Measurements from ENCODE around the gene PHKG2. TPM values are rescaled to one million over a fixed set of nuclear protein-coding genes. Genes with fewer than 3 reads are reported as not detected.
"Not testable (repeated sequence)": the region's sequence is repeated elsewhere in the genome, so short reads cannot be mapped to it uniquely, and the experiment has no call there.

The PHKG2 gene, protein sequence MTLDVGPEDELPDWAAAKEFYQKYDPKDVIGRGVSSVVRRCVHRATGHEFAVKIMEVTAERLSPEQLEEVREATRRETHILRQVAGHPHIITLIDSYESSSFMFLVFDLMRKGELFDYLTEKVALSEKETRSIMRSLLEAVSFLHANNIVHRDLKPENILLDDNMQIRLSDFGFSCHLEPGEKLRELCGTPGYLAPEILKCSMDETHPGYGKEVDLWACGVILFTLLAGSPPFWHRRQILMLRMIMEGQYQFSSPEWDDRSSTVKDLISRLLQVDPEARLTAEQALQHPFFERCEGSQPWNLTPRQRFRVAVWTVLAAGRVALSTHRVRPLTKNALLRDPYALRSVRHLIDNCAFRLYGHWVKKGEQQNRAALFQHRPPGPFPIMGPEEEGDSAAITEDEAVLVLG
- 10 to 100 TPM; 11.8 to 22.0 (median 15.2) TPM for polyA plus RNA-seq

DNA sequence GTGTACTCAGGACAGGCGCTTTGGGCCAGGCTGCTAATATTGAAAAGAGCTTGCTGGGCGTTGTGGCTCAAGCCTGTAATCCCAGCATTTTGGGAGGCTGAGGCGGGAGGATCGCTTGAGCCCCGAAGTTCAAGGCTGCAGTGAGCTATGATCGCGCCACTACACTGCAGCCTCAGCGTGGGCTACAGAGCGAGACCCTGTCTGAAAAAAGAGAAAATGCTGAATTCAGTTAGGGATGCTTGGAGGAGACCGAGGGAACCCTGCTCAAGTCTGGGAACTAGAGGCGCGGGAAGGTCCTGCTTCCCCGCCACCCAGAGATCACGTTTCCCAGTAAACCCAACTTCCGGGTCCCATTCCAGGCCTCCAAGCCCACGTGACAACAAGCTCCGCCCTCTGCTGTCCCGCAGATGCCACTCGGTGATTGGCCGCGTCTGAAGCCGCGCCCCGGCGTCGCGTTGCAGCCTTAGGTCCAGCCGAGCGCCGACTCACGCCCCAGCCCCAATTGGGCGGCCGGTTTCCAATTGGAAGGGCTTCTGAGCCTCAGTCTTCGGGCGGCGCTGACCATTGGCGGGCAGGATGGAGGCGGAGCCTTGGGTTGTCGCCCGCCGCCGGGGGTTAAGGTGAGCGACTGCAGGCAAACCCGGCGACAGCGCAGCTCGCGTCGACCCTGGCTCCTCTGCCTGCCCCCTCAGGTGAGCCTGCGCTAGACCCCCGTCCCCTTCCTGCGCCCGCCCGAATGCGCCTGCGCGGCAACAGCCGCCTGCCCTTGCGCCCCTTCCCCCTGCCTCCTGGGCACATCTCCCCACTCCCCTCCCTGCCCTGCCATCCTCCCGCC, at the start of gene PHKG2:
Gene PHKG2, plus strand, starts transcription at position 627 of the 835 bp plus-strand sequence. CDS start 396 bp downstream, outside the sequence.
- WGBS, 3 donors, result 2% methylated on average over 45 to 60 of the region's 60 CpGs
- H3K27ac ChIP-seq (ENCODE audit: low read depth, low read length), result no peak within 1 kb of the TSS

- H3K27ac ChIP-seq (ENCODE audit: low read depth, low read length), result peak within 1 kb of the TSS; percentile 97
- 0 to 1% (median 1%) methylated on average over 54 to 57 of the region's 57 CpGs for WGBS, 3 donors
Measured at GRCh38 chr16:30698816-30699614, 49.2 kb upstream of the PHKG2 start, which contains the start of gene SRCAP. TSS of gene SRCAP (plus strand) at chr16:30699171. CDS start at chr16:30700825, 1,654 bp downstream.

DNA sequence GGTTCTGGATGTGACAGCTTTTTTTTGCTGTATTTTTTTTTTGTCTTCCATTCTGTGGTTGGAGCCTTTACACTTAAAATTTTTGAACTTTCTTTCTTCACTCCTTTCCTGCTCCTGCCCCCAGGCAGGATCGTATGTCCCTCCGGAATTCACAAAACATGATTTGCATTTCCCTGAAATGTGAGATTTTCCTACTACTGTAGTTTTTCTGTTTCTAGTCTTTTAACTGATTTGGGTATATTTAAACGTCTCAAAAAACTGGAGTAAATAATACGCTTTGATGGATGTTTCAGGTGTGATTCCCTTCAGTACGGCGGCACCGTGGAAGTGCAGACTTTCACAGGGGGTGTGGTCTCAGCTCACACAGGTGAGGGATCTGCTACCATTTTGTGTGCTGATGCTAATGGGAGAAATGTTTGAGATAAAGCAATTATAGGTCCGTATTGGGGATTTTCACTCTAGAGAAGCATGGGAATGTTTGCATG, 48.6 kb upstream of the PHKG2 start:
- 19 to 47% (median 47%) methylated on average over 8 of the region's 8 CpGs for WGBS, 3 donors
- H3K27ac ChIP-seq (ENCODE audit: low read depth, low read length), result peak overlapping the region; percentile 39

- WGBS, 3 donors, result 44 to 62% (median 60%) methylated on average over 9 of the region's 9 CpGs
- no peak overlapping the region for H3K27ac ChIP-seq (ENCODE audit: low read depth, low read length)
Measured at GRCh38 chr16:30700491-30700890, 47.7 kb upstream of the PHKG2 start.

DNA sequence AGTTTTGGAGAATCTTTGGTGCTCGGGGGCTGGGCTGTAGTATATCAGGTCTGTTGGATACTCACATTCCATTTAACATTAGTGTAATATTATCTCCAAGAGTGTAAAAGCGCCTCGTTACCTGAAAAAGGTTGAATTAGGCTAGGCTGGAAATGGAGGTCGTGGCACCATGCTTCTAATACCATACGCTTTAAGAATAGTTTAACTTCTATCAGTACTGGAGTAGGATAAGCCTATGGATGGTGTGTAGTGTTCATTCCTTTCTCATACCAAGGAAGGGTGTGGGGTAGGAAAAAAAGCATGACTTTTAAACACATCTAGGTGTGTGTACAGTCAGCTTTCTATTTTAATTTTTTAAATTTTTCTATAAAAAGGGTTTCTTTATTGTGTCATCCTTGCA, 47.3 kb upstream of the PHKG2 start:
- 86 to 88% (median 87%) methylated on average over 5 of the region's 5 CpGs for whole genome bisulfite sequencing, 3 donors
- no peak overlapping the region for H3K27ac ChIP-seq (ENCODE audit: low read depth, low read length)

GRCh38 chr16:30703071-30703470, 45.2 kb upstream of the PHKG2 start:
- 93 to 95% (median 93%) methylated on average over 12 of the region's 12 CpGs for WGBS, 3 donors

GRCh38 chr16:30703971-30704370, 44.3 kb upstream of the PHKG2 start:
- no peak overlapping the region for H3K27ac ChIP-seq (ENCODE audit: low read depth, low read length)
- WGBS, 3 donors, result 92 to 95% (median 95%) methylated on average over 10 of the region's 10 CpGs

More at GRCh38 chr16:30703071-30703470, 45.2 kb upstream of the PHKG2 start:
- H3K27ac ChIP-seq (ENCODE audit: low read depth, low read length), result not testable (repeated sequence)

DNA sequence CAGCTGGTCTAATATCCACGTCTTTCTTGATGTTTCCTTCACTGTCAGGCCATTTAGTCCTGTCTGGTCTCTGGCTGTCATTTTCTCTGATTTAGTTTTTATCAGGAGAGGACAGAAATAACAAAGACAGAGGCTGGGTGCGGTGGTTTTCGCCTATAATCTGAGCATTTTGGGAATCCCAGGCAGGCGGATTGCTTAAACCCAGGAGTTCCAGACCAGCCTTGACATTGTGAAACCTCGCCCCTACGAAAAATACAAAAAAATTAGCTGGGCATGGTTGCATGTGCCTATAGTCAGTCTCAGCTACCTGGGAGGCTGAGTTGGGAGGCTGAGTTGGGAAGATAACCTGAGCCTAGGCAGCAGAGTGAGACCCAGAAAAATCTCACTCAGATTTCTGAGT, 42.2 kb upstream of the PHKG2 start:
- no peak overlapping the region for H3K27ac ChIP-seq (ENCODE audit: low read depth, low read length)
- WGBS, 3 donors, result 90 to 95% (median 91%) methylated on average over 6 of the region's 6 CpGs

DNA sequence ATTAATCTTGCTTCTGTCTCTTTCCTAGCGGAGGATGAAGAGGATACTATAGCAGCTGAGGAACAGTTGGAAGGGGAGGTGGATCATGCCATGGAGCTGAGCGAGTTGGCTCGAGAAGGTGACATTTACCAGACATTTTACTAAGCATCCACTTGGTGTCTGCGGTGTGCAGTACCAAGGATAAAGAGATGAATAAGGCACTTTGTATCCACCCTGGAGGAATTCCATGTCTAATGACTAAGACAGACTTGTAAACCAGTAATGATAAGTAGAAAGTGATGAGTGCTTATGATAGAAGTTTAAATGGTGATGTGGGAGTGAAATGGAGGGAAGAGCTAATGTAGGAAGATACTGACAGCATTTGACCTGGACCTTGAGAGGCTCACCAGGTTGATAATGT, 37.3 kb upstream of the PHKG2 start:
- no peak overlapping the region for H3K27ac ChIP-seq (ENCODE audit: low read depth, low read length)
- 94 to 96% (median 94%) methylated on average over 4 of the region's 4 CpGs for WGBS, 3 donors

DNA sequence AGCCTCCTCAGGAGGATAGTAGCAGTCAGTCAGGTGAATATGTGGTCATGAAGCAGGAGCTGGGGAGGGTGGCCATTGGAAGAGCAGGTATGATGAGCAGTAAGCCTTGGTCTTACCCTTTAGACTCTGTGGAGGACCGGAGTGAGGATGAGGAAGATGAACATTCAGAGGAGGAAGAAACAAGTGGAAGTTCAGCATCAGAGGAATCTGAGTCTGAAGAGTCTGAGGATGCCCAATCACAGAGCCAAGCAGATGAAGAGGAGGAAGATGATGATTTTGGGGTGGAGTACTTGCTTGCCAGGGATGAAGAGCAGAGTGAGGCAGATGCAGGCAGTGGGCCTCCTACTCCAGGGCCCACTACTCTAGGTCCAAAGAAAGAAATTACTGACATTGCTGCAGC, 36.5 kb upstream of the PHKG2 start:
- H3K27ac ChIP-seq (ENCODE audit: low read depth, low read length), result no peak overlapping the region
- 92 to 100% (median 100%) methylated on average over 1 of the region's 1 CpG for WGBS, 3 donors

DNA sequence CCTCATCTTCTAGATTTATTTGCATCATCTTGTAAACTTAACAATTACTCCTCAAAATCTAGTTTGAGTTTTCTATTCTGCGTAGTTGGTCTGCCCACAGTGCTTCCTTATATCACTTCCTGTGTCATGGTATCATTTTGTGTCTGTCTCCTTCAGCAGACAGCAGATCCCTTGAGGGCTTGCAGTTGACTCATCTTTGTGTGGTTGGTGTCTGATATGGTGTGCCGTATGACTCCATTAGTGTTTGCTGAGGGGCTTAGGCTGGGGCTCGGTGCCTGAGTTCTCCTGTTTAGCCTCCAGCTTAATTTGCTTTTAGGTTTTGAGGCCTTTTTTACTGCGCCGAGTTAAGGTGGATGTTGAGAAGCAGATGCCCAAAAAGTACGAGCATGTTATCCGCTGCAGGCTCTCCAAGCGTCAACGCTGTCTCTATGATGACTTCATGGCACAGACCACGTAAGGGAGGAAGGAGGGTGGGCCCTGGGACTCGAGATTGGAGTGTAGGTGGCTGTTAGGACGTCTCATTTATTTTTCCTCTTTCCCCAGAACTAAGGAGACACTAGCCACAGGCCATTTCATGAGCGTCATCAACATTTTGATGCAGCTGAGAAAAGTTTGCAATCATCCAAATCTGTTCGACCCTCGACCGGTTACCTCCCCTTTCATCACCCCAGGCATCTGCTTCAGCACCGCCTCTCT, 32.3 kb upstream of the PHKG2 start:
- H3K27ac ChIP-seq (ENCODE audit: low read depth, low read length), result no peak overlapping the region
- WGBS, 3 donors, result 80 to 85% (median 81%) methylated on average over 17 of the region's 17 CpGs

- H3K27ac ChIP-seq (ENCODE audit: low read depth, low read length), result no peak overlapping the region
- WGBS, 3 donors, result 90 to 92% (median 92%) methylated on average over 11 of the region's 11 CpGs
Measured at GRCh38 chr16:30720086-30720485, 28.1 kb upstream of the PHKG2 start.

GRCh38 chr16:30720694-30721093, 27.5 kb upstream of the PHKG2 start:
- WGBS, 3 donors, result 81 to 82% (median 82%) methylated on average over 9 of the region's 9 CpGs
- H3K27ac ChIP-seq (ENCODE audit: low read depth, low read length), result no peak overlapping the region

DNA sequence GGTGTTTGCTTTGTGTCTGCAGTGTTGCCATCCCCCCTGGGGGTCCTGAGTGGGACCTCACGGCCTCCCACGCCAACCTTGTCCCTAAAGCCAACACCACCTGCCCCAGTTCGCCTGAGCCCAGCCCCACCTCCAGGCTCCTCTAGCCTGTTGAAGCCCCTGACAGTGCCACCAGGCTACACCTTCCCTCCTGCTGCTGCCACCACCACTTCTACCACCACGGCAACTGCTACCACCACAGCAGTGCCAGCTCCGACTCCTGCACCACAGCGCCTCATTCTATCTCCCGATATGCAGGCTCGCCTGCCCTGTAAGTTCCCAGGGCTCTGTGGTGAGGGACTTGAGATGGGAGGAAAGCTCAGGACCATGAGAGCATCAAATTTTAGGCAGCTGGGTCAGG, 27.1 kb upstream of the PHKG2 start:
- WGBS, 3 donors, result 94 to 99% (median 96%) methylated on average over 8 of the region's 8 CpGs

DNA sequence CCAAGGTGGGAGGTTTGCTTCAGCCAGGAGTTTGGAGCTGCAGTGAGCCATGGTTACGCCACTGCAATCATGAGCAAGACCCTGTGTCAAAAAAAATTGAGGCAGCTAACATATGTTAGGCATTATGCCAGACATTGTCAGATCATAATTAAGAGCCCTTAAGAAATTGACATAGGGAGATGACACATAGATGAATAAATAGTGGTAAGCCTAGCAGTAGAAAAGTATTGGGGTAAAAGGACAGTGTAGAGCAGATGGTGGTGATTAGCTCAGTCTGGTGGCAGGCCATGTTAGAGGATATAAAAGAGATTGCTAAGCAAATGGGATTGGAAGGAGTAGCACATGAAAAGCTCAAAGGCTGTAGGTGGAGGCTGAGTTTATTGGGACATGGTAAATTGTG, 26.6 kb upstream of the PHKG2 start:
- H3K27ac ChIP-seq (ENCODE audit: low read depth, low read length), result no peak overlapping the region
- WGBS, 3 donors, result 86 to 100% (median 98%) methylated on average over 1 of the region's 1 CpG

More for the DNA sequence above, 27.1 kb upstream of the PHKG2 start:
- H3K27ac ChIP-seq (ENCODE audit: low read depth, low read length), result no peak overlapping the region

- WGBS, 3 donors, result 60 to 77% (median 69%) methylated on average over 6 of the region's 6 CpGs
- no peak overlapping the region for H3K27ac ChIP-seq (ENCODE audit: low read depth, low read length)
Measured at GRCh38 chr16:30722443-30722842, 25.8 kb upstream of the PHKG2 start.

DNA sequence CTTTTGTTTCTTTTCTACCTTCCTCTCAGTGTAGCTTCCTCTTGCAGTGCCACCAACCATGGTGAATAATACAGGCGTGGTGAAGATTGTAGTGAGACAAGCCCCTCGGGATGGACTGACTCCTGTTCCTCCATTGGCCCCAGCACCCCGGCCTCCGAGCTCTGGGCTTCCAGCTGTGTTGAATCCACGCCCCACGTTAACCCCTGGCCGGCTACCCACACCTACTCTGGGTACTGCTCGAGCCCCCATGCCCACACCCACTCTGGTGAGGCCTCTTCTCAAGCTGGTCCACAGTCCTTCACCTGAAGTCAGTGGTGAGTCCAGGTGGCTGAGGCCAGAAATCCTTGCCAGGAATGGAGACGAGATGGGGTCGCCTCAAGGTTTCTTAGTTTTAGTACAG, 25.3 kb upstream of the PHKG2 start:
- 85 to 89% (median 86%) methylated on average over 10 of the region's 10 CpGs for WGBS, 3 donors
- H3K27ac ChIP-seq (ENCODE audit: low read depth, low read length), result no peak overlapping the region
